Measurements from ENCODE around the gene SPAG7.

SPAG7 gene

GRCh38 chr17:4949321-4950074 is 18.1 kb downstream of the SPAG7 start:
- DNase-seq: peak; percentile 64

- peak; percentile 38 for DNase-seq
Observed at GRCh38 chr17:4948931-4949320, 18.7 kb downstream of the SPAG7 start.

GRCh38 chr17:4948166-4948930 is 19.3 kb downstream of the SPAG7 start, which contains the start of gene PFN1:
PFN1 (minus strand) TSS chr17:4948530; CDS start chr17:4948394, 136 bp downstream.
- DNase-seq: peak; percentile 86

GRCh38 chr17:4947411-4948165 is 20.0 kb downstream of the SPAG7 start:
- DNase-seq: peak; percentile 45

- no peak for DNase-seq
Observed at GRCh38 chr17:4947010-4947410, 20.6 kb downstream of the SPAG7 start.

GRCh38 chr17:4946312-4946976 is 21.2 kb downstream of the SPAG7 start:
- no peak for DNase-seq

GRCh38 chr17:4945944-4946280 is 21.7 kb downstream of the SPAG7 start:
- DNase-seq: no peak

GRCh38 chr17:4945176-4945943 is 22.3 kb downstream of the SPAG7 start:
- peak; percentile 84 for DNase-seq

- DNase-seq: no peak
Observed at GRCh38 chr17:4944554-4945175, 23.0 kb downstream of the SPAG7 start.

GRCh38 chr17:4944163-4944553 is 23.5 kb downstream of the SPAG7 start:
- DNase-seq: no peak

- DNase-seq: no peak
Observed at GRCh38 chr17:4942760-4943508, 24.7 kb downstream of the SPAG7 start.

- DNase-seq: no peak
Observed at GRCh38 chr17:4941319-4941610, 26.4 kb downstream of the SPAG7 start.

- no peak for DNase-seq
Observed at GRCh38 chr17:4940555-4941318, 26.9 kb downstream of the SPAG7 start.

- peak; percentile 89 for DNase-seq
Observed at GRCh38 chr17:4939796-4940554, 27.6 kb downstream of the SPAG7 start, which contains the start of the genes RNF167 and SLC25A11. RNF167 (plus strand) TSS chr17:4940268; CDS start chr17:4940910, 642 bp downstream. SLC25A11 (minus strand) TSS chr17:4940046; CDS start chr17:4939910, 136 bp downstream.

- no peak for DNase-seq
Observed at GRCh38 chr17:4939546-4939795, 28.1 kb downstream of the SPAG7 start.

- DNase-seq: no peak
Observed at GRCh38 chr17:4938688-4939545, 28.7 kb downstream of the SPAG7 start.

GRCh38 chr17:4938069-4938491 is 29.5 kb downstream of the SPAG7 start:
- no peak for DNase-seq

- DNase-seq: no peak
Observed at GRCh38 chr17:4937553-4937952, 30.1 kb downstream of the SPAG7 start.

- no peak for DNase-seq
Observed at GRCh38 chr17:4936436-4936835, 31.2 kb downstream of the SPAG7 start.
